Calu3 (cell line): ENCODE results near the gene KRTAP7-1. TPM values are rescaled to one million over a fixed set of nuclear protein-coding genes. Genes with fewer than 3 reads are reported as not detected.

Experiments
- Bru-seq: library from RNA; stranded (reverse); fragments of 400-500 nt; gene quantifications from one replicate; lab custom pipeline; 2021; lab: Mats Ljungman, UMichigan
- BruChase-seq, 2 experiments: library from RNA; stranded (reverse); fragments of 400-500 nt; gene quantifications; one replicate each; lab custom pipeline; 2021; lab: Mats Ljungman, UMichigan
- BruUV-seq: library from RNA; stranded (reverse); fragments of 400-500 nt; replicated peaks from 2 replicates; lab custom pipeline; 2021; lab: Mats Ljungman, UMichigan
- CTCF ChIA-PET: fragments of 300-600 bp; sonication (Branson Sonifier 250); formaldehyde crosslinking; loops from one replicate; lab custom pipeline; 2022; ENCODE audit warnings: antibody characterized with exemption; lab: Charles Lee
- DNase-seq: peaks from one replicate; pipeline ENCODE4 v3.0.0; 2022
- H3K27ac Mint-ChIP-seq: one replicate; pipeline ENCODE4 v1.8.0; 2022; ENCODE audit warnings: mixed read lengths; ENCODE audit not compliant: unreplicated experiment
- H3K27me3 Mint-ChIP-seq: one replicate; pipeline ENCODE4 v1.8.0; 2022; ENCODE audit warnings: mixed read lengths; ENCODE audit not compliant: unreplicated experiment
- H3K36me3 Mint-ChIP-seq: one replicate; pipeline ENCODE4 v1.8.0; 2022; ENCODE audit warnings: mild to moderate bottlenecking, moderate library complexity, mixed read lengths; ENCODE audit not compliant: insufficient read depth, unreplicated experiment
- H3K4me1 Mint-ChIP-seq: one replicate; pipeline ENCODE4 v1.8.0; 2022; ENCODE audit warnings: mild to moderate bottlenecking, low read depth, mixed read lengths; ENCODE audit not compliant: unreplicated experiment
- H3K4me3 Mint-ChIP-seq: one replicate; pipeline ENCODE4 v1.8.0; 2022; ENCODE audit warnings: mild to moderate bottlenecking, low read depth, moderate library complexity, mixed read lengths; ENCODE audit not compliant: unreplicated experiment
- H3K9me3 Mint-ChIP-seq: one replicate; pipeline ENCODE4 v1.8.0; 2022; ENCODE audit warnings: low read depth, mixed read lengths; ENCODE audit not compliant: unreplicated experiment
- CTCF ChIP-seq: fragments of 200-600 bp; IDR thresholded peaks from one replicate; pipeline ENCODE4 v1.8.0; 2022; ENCODE audit warnings: antibody characterized with exemption; ENCODE audit not compliant: unreplicated experiment
- intact Hi-C: fragments of 100-400 bp; cut with micrococcal nuclease; formaldehyde crosslinking; loops from one replicate; pipeline ENCODE4 v1.10.0; 2022; ENCODE audit not compliant: unreplicated experiment
- long read RNA-seq: library from polyadenylated mRNA; stranded (forward); transcript quantifications from one replicate; pipeline ENCODE4 v2.0.0, GENCODE V29; 2022
- total RNA-seq: library from RNA; stranded (reverse); gene quantifications from 2 replicates; pipeline ENCODE4 v1.2.3, GENCODE V29; 2022

The KRTAP7-1 gene
- total RNA-seq, result not detected in 2 replicates
- Bru-seq, nascent RNA, result not detected
- not detected for BruChase-seq, experiment 1, labeled RNA remaining after a 6-hour chase
- BruChase-seq, experiment 2, labeled RNA remaining after a 2-hour chase, result not detected
- long read RNA-seq, result 0 reads

DNA sequence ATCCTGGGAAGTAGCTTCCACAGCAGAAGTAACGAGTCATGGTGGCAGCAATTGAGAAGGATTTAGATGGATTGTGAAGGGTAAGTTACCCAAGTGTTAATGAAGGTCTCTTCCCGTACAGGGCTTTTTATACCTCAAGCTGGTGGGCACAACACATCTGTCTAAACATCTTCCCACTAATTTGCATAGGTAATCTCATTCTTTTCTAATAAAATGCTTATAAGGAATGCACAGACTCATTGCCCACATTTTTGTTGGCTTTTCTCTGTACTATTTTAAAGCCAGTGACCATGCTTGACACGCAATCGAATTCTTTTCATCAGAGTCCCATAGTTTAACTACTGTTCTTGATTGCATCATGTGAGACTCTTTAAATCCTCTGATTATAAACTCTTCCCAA is at the start of gene KRTAP7-1:
TSS of gene KRTAP7-1 (minus strand) at position 101 of the 400 bp plus-strand sequence. CDS start at position 40, 61 bp downstream.
- no peak within 1 kb of the TSS for H3K4me3 Mint-ChIP-seq
- BruUV-seq, result no TSS peak
- no peak within 1 kb of the TSS for H3K27ac Mint-ChIP-seq
- CTCF ChIA-PET, result no interaction called here
- intact Hi-C loops, result no loop called here
- H3K4me1 Mint-ChIP-seq, result no peaks in the 10 kb centered on the region
- H3K36me3 Mint-ChIP-seq, result no peaks in the 10 kb centered on the region
- no peaks in the 10 kb centered on the region for H3K27me3 Mint-ChIP-seq
- no peak for DNase-seq
- H3K9me3 Mint-ChIP-seq, result peaks cover 2% of the 10 kb centered on the region
- no peak for TF ChIP-seq CTCF

DNA sequence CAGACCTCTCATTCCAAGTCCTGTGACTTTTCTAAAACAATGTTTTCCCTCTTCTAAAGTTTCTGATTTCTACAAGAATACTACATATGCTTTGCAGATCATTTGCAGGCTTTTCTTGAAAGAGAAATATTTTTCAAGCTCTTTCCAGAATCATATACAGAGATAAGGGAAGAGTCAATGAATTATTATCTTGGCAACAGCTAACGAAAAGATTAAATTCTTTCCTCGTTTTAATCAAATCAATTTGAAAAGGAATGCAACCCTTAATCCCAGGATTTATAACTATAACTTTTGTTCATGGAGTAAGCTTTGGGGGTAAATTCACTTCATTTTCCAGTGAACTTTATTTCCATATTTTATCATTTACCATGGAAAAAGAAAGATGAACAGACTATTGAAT is 45.0 kb upstream of the KRTAP7-1 start:
- BruUV-seq, result no TSS peak
- Mint-ChIP-seq H3K9me3 (peaks cover 4% of the 10 kb centered on the region), H3K27ac (no peak overlapping the region), H3K4me3 (no peak overlapping the region), H3K27me3 (no peaks in the 10 kb centered on the region), H3K4me1 (no peaks in the 10 kb centered on the region), H3K36me3 (no peaks in the 10 kb centered on the region)
- CTCF ChIA-PET, result no interaction called here
- intact Hi-C loops, result no loop called here
- no peak for DNase-seq
- TF ChIP-seq CTCF, result no peak

DNA sequence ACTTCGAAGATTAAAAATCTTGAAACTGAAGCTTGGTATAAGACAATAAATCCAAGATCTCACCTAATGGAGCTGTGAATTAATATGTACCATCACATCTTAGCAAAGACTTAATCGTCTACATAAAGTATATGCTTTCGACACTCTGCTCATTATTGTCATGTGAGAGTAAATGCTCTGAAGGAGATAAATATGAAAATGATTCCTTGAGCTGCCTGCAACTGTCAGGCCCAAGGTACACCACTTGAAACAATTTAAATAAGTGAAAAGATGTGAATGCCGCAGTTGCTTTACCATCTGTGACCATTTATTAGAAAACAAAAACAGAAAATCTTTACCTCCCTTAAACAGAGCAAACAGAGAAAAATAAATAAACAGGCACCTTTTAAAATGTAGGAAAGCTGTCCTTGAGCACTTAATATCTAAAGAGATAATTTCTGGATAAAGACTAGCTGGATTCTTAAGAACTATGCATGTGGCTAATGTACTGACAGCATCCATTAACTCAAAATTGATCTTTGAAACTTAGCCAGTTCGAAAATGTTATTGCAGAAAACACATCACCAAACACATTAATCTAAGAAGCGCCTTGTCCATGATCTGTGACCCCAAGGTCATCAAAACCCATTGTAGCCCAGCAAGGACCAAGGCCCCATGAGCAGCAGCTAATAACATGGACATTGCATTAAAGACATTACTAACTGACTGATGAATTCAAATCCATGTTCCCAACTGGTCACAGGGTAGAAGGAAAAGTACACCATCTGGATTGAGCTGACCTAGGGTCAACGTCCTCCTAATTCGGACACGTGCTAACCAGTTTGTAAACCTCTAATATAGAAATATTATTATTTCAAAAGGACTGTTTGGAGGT is 18.3 kb upstream of the KRTAP7-1 start:
- intact Hi-C loops, result no loop called here
- no peak for DNase-seq
- Mint-ChIP-seq H3K4me1 (no peaks in the 10 kb centered on the region), H3K9me3 (peaks cover 12% of the 10 kb centered on the region), H3K27me3 (no peaks in the 10 kb centered on the region), H3K27ac (no peak overlapping the region), H3K36me3 (no peaks in the 10 kb centered on the region), H3K4me3 (no peak overlapping the region)
- BruUV-seq, result no TSS peak
- no peak for TF ChIP-seq CTCF
- CTCF ChIA-PET, result no interaction called here

DNA sequence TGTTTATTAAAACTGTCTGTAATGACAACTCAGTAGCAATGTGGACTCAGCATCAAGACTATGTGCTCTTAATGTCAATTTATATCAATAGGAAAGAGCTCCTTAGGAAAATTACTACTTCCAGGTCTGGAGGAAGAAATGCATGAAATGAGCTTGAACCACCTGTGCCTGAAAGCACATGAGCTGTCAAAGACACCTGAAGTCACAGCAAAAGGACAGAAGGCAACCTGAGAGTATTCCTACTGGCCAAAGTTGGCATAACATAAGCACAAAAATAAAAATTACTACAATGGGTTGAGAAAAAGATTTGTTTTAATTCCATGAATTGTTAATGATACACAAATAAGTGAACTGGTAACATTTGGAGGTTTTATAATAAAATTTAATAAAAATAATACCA is 13.4 kb upstream of the KRTAP7-1 start:
- H3K36me3 Mint-ChIP-seq, result no peaks in the 10 kb centered on the region
- H3K4me3 Mint-ChIP-seq, result no peak overlapping the region
- DNase-seq, result no peak
- BruUV-seq, result no TSS peak
- TF ChIP-seq CTCF, result no peak
- H3K27me3 Mint-ChIP-seq, result no peaks in the 10 kb centered on the region
- H3K9me3 Mint-ChIP-seq, result peaks cover 12% of the 10 kb centered on the region
- intact Hi-C loops, result no loop called here
- no peak overlapping the region for H3K27ac Mint-ChIP-seq
- CTCF ChIA-PET, result no interaction called here
- no peaks in the 10 kb centered on the region for H3K4me1 Mint-ChIP-seq
